Thoracic aorta (tissue), 2 donors: ENCODE data around the gene ZNF407. TPM values are rescaled to one million over a fixed set of nuclear protein-coding genes. Genes with fewer than 3 reads are reported as not detected.
"Not testable (repeated sequence)": the region's sequence is repeated elsewhere in the genome, so short reads cannot be mapped to it uniquely, and the experiment has no call there.

Source experiments
- ATAC-seq: fragments of 150-250 bp; one replicate; pipeline ENCODE4 v1.8.0; 2017; ENCODE audit warnings: low read depth; ENCODE audit not compliant: insufficient number of reproducible peaks, low FRiP score
- DNase-seq: peaks from one replicate; pipeline ENCODE4 v3.0.0-alpha.2; 2020; ENCODE audit warnings: low spot score
- H3K27ac ChIP-seq, 2 donors: fragments of 200-600 bp; sonication (generic); 1 replicate in 1 of 2; 2 replicates in 1 of 2; pipeline ENCODE4 v1.5.1; 2016; ENCODE audit warnings: mild to moderate bottlenecking in 2 of 2, moderate library complexity in 2 of 2
- H3K27me3 ChIP-seq: fragments of 200-600 bp; sonication (generic); replicated peaks from 2 replicates; pipeline ENCODE4 v1.6.0; 2016; ENCODE audit warnings: mild to moderate bottlenecking; ENCODE audit not compliant: insufficient read depth
- H3K36me3 ChIP-seq: fragments of 200-600 bp; sonication (generic); one replicate; pipeline ENCODE4 v1.5.1; 2016
- H3K4me1 ChIP-seq, 2 donors: fragments of 200-600 bp; sonication (generic); 1 replicate in 1 of 2; 2 replicates in 1 of 2; pipeline versions ENCODE4 v1.5.1 to v1.6.0; 2016; ENCODE audit warnings: low read depth in 2 of 2, mild to moderate bottlenecking in 1 of 2; ENCODE audit not compliant: control insufficient read depth in 1 of 2
- H3K4me3 ChIP-seq: fragments of 200-600 bp; sonication (generic); 2 replicates; pipeline ENCODE4 v1.5.1; 2016; ENCODE audit warnings: mild to moderate bottlenecking
- H3K9me3 ChIP-seq: fragments of 200-600 bp; sonication (generic); 2 replicates; pipeline ENCODE4 v1.5.1; 2016
- CTCF ChIP-seq: fragments of 200-600 bp; sonication (generic); IDR thresholded peaks from one replicate; pipeline ENCODE4 v1.5.1; 2019; ENCODE audit warnings: antibody characterized with exemption
- total RNA-seq, 2 donors: library from RNA; depleted of rRNA; stranded (reverse); fragments of >200 nt; gene quantifications; one replicate each; pipeline versions ENCODE4 v1.1.0 to v1.2.3, GENCODE V29; 2016

ZNF407 gene
- total RNA-seq, 2 donors from 2014 or later = 18.7 to 26.7 TPM

GRCh38 chr18:75075429-75075841 is 477.8 kb downstream of the ZNF407 start:
- DNase-seq = no peak
- TF ChIP-seq CTCF = no peak
- no peak overlapping the region for H3K4me3 ChIP-seq
- no peaks in the 10 kb centered on the region for H3K36me3 ChIP-seq
- no peak for ATAC-seq
- no peaks in the 10 kb centered on the region for H3K4me1 ChIP-seq
- H3K27ac ChIP-seq = no peak overlapping the region
- peaks cover 11% of the 10 kb centered on the region for H3K9me3 ChIP-seq
- H3K27me3 ChIP-seq = no peaks in the 10 kb centered on the region

- no peak for TF ChIP-seq CTCF
- DNase-seq (no peak), ATAC-seq (no peak)
- Histone ChIP-seq H3K27ac (no peak overlapping the region), H3K4me1 (no peaks in the 10 kb centered on the region), H3K9me3 (peaks cover 11% of the 10 kb centered on the region), H3K4me3 (no peak overlapping the region), H3K36me3 (no peaks in the 10 kb centered on the region), H3K27me3 (no peaks in the 10 kb centered on the region)
These were observed 478.6 kb downstream of the ZNF407 start for GRCh38 chr18:75076286-75076685.

- Histone ChIP-seq H3K4me1 (no peaks in the 10 kb centered on the region), H3K27me3 (no peaks in the 10 kb centered on the region), H3K36me3 (no peaks in the 10 kb centered on the region), H3K4me3 (no peak overlapping the region), H3K27ac (no peak overlapping the region), H3K9me3 (peaks cover 11% of the 10 kb centered on the region)
- no peak for DNase-seq
- TF ChIP-seq CTCF = no peak
- ATAC-seq = no peak
These were observed 483.8 kb downstream of the ZNF407 start for GRCh38 chr18:75081486-75081885.

GRCh38 chr18:75083131-75083530 is 485.5 kb downstream of the ZNF407 start:
- no peaks in the 10 kb centered on the region for H3K4me1 ChIP-seq
- H3K4me3 ChIP-seq = no peak overlapping the region
- no peak overlapping the region for H3K27ac ChIP-seq
- DNase-seq = no peak
- no peaks in the 10 kb centered on the region for H3K27me3 ChIP-seq
- peaks cover 1% of the 10 kb centered on the region for H3K9me3 ChIP-seq
- no peaks in the 10 kb centered on the region for H3K36me3 ChIP-seq
- no peak for TF ChIP-seq CTCF
- no peak for ATAC-seq

- Histone ChIP-seq H3K36me3 (no peaks in the 10 kb centered on the region), H3K4me3 (no peak overlapping the region), H3K27ac (no peak overlapping the region), H3K27me3 (no peaks in the 10 kb centered on the region), H3K4me1 (no peaks in the 10 kb centered on the region), H3K9me3 (no peaks in the 10 kb centered on the region)
- DNase-seq (no peak), ATAC-seq (no peak)
- no peak for TF ChIP-seq CTCF
These were observed 486.1 kb downstream of the ZNF407 start for GRCh38 chr18:75083761-75084160.

- not testable (repeated sequence) for H3K4me1 ChIP-seq, H3K36me3 ChIP-seq, ATAC-seq, H3K9me3 ChIP-seq, H3K27ac ChIP-seq, DNase-seq, H3K4me3 ChIP-seq, H3K27me3 ChIP-seq
These were observed 488.0 kb downstream of the ZNF407 start for GRCh38 chr18:75085676-75086075.
